HG03159 (cell line): Measurements from ENCODE around the gene VAV3.

Source experiments
- ATAC-seq: cut with Tn5 transposase; IDR thresholded peaks from one replicate; pipeline ENCODE4 v1.9.1; 2021; ENCODE audit warnings: mild to moderate bottlenecking, moderate library complexity; ENCODE audit not compliant: unreplicated experiment

VAV3 gene

DNA sequence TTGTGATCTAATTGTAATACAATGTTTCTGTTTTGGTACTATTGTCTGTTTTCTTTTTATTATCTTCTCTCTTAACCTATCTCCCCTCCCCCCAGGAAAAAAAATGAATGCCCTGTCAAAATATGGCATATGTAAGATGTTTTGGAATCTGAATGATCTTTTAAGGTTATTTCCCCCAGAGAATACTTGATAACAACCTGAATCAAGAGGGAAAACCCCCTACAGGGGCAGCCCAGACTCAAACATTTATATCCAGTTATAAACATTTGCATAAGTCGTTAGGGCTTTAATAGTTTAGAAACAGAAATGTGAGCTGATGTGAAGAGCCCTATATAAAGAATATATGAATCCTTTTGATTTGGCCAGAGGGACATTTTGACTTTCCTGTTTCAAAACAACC, 169.5 kb downstream of the VAV3 start:
- ATAC-seq: no peak

DNA sequence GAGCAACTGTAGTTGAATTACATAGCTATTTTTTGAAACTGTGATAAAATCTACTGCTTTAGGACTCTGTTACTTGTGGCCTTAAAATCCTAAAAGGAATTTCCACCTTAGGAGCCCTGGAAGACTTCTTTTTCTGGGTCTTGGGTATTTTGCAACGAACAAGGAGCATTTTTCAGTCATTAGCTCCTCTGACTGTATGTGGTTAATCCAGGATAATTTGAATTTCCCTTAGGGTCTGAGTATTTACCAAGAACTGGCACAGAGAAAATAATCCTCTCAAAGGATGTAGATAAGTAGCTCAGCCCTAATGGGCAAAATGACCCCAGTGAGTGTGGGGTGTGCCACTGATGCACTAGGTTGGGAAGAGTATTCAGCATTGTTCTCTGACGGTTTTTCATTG, 170.4 kb downstream of the VAV3 start:
- ATAC-seq: no peak

DNA sequence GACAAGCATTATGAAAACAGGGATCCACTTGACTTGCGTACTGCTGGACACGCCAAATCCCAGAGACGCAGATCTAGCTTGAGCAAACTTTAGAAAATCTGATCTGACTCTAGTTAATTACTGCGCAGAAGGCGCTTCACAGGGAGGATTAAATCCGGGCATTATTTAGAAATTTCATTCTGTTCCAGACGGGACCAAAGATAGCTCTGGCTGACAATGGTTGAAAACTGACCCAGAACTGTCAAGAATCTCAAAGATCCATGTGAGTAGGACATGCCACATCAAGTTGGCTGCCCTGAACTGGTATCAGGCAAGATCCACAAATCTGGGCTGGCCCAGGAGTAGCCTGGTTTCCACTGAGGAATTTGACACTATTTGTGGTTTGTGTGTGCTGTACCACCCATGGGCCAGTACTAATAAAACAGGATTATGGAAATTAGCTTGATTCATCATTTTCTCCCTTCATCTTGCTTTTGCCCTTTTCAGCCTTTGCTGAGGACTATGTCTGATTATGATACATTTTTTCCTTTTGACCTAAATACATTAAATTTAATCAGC, 171.0 kb downstream of the VAV3 start:
- ATAC-seq: no peak

DNA sequence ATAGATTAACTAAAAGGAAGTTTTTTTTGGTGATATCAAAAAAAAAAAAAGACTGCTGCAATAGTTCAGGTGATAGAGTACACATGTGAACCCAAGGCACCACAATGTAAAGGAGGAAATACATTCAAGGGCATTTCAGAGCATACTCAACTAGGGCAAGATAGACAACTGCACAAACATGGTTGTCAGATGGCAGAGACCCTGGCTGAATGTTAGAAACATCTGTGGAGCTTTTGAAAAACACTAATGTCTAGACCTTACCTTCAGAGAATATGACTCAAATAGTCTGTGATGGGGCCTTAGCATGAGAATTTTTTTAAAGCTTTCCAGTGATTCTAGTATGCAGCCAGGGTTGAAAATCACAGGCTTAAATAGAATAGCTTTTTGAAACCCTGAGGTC, 173.6 kb downstream of the VAV3 start:
- ATAC-seq: no peak

DNA sequence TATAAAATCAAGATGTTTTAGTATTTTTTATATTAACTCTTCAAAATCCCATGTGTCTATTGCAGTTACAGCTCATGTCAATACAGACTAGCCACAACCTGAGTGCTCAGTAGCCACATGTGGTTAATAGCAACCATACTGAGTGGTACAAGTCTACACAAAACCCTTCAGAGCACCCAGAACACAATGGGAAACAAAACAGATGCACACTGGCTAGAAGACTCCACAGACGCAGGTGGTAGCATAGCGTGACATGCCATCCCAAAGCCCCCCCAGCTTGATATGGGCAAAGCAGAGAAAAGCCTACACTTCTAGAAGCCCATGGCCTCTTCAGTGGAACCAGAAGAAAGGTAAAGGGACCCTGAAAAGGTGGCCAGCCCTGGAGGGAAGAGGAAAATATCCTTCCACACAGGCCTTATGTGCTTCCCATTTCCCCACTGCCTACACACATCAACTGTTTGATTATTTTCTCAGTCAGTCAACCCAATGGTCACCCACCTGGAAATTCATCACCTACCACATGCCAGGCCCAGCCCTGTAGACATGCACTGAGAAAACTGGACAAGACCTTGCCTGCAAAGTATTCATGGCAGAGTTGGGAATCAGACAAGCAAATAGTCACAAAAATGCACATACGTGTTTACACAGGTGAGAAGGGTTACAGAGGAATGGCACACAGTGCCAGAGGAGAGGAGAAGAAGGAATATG, 175.0 kb downstream of the VAV3 start:
- no peak for ATAC-seq

DNA sequence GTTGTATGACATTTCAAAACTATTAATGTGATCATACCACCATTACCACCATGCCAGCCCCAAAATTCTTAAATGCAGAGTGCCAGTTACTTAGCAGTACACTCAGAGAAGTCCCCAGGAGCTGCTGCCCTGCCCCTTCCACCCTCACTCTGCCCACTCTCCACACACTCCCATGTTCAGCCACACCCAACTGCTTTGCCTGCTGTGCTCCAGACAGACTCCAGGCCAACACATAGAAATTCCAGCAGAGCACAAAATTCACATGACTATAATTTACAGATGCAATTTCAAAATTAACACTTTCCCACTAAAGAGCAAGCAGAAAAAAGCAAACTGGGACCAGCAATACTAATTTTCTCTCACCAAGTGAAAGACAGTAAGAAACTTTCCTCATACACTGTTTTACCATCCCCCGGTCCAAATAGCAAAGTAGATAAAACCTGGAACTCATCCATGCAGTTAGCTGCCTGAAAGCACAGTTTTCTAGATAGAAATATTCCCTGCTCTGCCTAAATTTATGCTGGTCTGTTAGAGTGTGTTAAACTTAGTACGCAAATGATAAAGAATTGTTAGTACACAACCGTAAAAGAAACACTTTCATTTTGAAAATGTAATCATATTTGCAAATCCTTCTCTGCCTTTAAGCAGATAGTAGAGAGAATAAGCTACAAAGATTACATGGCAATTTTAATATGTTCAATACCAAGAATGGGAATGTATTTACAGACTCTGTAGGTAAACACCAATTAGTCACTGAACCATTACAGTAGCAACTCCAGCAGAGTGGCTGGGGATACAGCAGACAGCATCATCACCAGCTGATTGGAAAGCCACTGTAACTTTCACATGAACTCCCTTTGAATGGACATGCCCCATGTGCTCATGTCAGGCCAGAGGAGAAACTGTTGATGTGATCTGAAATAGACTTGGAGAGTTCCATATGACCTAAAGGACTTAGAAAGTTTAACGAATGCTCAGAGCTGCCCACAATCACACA, 176.5 kb downstream of the VAV3 start:
- no peak for ATAC-seq

DNA sequence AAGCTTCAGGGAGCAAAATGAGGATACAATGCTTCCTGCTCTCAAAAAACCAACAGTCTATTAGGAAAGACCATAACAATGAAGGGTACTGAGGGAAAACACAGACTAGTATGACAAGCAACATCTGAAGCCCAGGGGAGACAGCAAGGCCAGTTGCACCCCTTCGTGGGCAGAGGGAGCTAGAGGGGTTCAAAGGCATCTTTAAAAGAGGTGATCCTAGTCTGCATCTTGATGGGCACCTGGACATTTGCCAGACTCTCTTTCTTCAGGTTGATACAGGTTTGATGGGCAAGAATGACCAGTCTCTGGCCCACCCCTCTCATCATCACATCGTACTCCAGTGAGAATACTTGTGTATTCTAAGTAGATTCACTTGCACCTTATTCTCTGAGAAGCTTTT, 177.7 kb downstream of the VAV3 start:
- no peak for ATAC-seq

DNA sequence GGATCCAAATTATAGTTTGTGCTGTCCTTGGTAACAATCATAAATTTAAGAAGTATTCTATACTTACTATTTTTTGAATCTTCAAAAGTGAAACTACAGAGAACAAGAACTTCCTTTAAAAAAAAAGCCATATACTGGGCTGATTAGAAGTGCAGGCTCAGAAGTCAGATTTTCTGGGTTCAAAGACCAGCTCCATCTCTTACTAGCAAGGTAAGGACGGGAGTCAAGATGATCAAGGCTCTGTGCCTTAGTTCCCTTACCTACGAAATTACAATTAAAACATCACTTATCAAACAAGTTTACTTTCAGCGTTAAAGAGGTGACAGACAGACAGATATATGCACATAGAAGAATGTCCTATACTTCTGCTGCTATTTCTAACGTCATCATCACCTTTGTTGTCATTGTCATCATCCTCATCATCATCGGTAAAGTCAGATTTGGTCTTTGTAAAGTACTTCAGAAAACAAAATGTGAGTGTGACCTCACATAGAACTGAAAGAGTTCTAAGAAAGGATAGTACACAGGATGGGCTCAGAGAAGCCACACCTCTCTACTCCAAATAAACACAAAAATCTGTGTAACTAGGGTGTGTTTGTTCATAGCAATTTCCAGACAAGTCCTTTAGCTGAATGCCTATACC, 178.7 kb downstream of the VAV3 start:
- no peak for ATAC-seq

DNA sequence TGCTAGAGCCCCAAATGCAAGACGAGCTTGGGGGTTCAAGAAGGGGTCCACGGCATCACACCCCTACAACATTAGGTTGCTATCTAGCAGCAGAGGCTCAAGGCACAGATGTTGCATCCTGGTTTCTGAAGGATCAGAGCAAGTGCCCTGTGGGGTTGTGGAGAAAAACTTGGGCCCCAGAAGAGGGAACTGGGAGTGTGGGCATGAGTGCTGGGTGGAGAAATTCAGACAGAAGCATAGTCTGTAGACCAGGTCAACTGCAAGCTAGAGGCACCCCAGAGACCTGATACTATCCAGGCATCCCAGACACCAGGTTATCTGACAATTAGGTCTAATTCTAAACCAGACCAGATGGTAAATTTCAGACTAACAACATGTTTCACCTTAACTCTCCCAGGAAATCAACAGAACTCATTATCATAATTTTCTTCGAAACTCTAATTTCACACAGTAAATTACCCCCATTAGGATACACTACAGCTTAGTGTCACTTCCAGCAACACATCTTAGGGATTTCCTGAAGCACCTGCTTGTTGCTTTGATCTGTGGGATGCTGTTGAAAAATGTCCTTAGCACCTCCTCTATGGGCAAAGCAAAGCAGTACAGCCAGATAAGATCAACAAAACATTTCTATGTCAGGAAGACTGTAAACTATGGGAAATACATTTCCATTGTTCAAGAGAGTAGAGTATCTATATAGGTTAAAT, 179.3 kb downstream of the VAV3 start:
- no peak for ATAC-seq

DNA sequence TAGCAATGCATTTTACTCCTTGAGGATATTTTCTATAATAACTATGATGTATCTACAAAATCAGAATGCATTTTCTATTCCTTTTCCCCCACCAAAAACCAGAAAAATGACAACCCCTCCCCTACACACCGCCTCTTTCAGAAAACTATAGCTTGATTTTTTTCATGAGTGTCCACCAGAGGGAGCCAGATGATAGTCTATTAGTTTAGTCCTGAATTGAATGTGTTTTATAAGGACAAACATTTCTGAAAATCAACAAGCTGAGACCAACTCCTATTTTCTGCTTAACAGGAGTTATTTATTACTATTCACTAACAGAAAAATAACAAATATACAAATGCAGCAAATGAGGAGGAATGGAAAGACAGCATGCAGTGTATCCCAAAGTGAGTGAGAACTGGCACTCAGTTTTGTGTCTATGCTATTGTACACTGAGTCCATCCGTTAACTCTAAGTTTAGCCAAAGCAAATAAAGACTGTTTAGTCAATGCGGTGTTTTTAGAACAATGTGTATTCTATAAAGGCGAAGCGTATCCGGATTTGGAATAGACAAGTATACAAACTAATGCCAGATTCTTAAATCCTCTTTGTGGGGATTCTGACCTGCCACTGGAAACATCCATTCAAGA, 182.6 kb downstream of the VAV3 start:
- no peak for ATAC-seq

DNA sequence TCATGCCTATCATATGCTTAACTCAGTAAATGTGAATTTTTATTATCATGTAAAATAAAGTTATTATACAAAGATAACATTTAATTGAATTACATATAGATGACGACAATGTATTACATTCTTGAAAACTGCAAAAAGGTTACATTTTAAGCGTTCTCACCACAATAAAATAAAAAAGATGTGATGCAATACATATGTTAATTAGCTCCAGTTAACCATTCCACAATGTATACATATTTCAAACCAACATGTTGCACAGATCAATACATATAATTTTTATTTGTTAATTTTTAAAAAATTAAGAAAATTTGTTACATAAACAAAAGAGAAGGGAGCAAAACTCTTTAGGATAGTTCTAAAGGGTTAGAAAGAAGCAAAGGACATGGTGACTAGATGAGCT, 183.7 kb downstream of the VAV3 start:
- ATAC-seq: no peak

DNA sequence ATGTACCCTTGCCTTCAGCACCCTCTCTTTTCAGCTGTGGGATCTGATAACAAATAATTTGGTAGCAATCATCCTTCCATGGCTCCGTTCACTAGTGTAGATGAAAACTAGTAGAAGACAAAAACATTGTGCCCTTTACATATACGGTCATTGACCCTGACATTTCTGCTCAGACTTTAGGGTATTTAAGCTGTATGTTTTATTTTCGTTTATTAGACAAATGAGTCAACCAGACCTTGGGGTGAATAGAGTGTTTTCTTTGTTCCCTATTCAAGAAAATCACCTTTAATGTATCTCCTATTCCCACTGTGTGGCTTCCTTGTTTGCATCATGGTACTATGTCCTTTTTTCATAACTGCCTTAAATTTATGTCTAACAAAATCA, 187.3 kb downstream of the VAV3 start:
- ATAC-seq: peak; percentile 25

DNA sequence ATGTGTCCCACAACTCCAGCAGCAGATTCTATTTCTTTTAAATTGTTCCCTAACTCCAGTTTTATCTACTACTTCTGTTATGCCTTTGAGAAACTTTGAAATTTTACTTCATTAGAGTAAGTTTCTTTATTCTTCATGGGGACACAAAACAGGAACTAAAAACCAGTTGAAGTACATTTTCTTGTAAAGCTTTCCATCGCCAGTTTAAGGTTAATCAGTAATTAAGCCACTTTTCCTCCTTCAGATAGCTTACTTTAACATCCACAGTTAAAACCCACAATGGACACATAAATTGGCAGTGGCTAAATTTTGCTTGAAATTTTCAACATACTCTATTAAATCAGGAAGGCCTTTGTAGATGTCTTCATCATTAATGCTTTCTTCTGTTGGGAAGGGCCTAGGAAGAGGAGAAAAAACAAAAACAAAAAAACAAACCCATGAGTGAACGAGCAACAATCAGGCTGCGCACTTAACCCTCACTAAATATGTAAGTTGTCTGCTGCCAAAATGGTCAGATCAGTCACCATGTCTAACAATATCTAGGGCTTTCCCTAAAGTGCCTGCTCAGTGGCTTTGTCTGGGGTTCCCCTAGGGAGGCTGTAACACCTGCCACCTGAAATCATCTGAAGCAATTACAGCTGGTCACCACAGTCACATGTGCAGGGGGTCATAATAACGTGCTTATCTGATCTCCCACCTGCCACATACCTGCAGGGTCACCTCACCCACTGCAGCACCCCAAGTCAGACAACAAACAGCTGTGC, 187.9 kb downstream of the VAV3 start:
- peak; percentile 94 for ATAC-seq

DNA sequence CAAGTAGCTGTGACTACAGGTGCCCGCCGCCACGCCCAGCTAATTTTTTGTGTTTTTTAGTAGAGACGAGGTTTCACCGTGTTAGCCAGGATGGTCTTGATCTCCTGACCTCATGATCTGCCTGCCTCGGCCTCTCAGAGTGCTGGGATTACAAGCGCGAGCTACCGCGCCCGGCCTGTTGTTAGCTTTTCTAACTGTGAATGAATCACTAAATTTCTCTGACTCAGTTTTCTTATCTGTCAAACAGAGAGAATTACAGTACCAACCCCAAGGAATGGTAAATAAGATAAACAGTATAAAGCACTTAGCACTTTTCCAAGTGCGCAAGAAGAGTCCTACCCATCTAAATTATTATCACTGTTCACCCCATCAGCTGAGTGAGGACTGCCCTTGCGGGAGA, 193.6 kb downstream of the VAV3 start:
- ATAC-seq: no peak

DNA sequence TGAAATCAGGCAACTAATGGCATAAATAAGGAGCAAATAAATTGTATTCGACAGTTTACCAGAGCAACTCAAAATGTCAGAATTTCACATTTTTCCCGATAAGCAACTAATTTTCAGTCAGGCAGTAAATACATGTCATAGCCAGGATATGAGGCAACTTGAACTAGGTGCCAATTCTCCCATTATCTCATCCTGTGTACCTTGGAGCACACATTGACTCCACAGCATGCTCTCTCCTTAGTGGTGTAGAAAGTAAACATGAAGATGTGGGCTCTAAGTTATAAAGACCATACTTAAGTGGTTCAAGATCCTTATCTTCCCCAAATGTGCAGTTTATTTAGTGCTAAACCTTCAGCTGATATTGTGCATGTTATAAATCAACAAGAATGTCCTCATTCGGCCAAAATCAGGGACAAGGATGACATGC, 197.8 kb downstream of the VAV3 start:
- no peak for ATAC-seq

DNA sequence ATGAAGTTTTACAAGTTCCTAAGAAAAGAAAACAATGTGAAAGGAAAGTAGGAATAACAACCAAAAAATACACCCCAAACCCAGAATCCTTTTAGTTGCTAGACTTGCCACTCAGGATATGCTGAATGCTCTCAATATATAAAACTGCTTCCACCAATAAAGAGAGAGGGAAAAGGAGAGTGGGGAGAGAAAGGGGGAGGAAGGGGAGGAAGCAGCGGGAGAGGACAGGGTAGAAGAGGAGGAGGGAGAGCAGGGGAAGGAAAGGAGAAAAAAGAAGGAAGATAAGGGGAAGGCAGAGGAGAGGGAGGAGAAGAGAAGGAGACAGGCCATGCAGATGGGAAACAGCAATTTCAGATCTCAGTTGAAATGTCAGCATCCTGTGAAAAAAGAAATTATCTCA, 198.4 kb downstream of the VAV3 start:
- ATAC-seq: no peak

DNA sequence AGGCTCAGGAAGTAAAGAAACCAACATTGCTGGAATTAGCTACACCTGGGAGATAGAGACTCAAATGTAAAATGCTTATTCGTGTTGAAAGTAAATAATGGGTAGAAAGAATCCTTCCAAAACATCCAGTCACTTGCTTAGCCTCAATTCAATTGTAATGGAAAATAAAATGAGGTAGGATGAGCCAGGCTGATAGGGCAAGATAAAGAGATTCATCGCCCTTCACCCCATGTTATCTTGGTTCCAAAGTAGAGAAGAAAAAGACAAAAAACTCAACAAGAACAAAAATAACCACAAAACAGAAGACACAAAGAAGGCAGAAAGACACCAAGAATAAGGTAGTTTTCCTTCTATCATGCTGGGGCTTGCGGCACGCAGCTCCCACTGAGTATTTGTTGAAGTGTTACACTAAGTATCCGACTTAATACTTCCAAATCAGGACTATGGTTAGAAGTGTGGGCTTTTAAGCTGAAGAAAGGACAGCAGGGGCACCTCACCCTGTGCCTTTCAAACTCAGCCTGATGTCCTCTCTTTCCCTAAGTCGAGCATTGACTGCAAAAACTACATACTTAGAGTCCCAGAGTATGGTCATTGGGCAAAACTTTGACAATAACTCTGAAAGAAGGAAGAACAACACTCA, 202.1 kb downstream of the VAV3 start:
- no peak for ATAC-seq

DNA sequence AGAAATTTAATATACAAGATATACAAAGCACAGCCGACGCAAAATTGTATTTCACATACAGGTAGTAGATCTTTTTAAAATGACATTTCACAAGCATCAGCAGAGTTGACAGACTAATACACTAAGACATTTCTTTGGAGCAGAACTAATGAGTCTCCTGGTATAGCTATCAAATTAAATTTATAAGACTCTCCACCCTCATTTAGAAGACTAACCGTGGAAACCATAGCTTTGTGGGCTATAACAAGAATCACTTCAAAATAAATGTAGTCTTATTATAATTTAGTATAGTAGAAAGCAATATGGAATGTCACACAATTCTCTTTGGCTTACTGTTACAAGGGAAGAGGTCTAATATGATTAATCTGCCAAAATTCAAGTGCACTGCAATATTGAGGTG, 204.9 kb downstream of the VAV3 start:
- no peak for ATAC-seq

DNA sequence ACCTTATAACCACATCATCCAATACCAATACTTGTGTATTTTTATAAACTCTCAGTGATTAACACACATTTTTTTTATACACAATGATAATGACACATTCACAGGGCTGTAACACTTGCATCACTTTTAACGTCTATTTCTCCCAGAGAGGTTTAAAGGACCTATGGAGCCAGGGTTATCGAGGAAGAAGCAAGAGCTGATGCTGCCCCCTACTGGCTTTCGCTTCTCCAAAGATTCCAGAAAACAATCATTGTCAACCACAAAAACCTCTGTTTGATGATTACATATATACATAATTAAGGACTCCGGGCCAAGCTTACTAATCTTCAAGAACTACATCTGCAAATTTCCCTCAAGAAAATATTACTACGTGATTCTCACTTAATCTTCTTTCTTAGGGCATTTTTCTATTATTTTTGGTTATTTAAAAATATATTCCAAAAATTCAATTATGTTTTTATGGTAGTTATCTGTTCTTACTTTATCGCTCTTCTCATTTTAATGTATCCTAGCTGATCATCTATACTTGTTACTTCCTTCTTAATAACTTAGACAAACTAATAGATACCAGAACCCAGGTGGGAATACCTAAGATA, 214.5 kb downstream of the VAV3 start:
- no peak for ATAC-seq
